ENCODE results near the gene LRIG1.

The LRIG1 gene

GRCh38 chr3:66520724-66521123 is 19.9 kb upstream of the LRIG1 start:
- TF ChIP-seq, protein P1, sequence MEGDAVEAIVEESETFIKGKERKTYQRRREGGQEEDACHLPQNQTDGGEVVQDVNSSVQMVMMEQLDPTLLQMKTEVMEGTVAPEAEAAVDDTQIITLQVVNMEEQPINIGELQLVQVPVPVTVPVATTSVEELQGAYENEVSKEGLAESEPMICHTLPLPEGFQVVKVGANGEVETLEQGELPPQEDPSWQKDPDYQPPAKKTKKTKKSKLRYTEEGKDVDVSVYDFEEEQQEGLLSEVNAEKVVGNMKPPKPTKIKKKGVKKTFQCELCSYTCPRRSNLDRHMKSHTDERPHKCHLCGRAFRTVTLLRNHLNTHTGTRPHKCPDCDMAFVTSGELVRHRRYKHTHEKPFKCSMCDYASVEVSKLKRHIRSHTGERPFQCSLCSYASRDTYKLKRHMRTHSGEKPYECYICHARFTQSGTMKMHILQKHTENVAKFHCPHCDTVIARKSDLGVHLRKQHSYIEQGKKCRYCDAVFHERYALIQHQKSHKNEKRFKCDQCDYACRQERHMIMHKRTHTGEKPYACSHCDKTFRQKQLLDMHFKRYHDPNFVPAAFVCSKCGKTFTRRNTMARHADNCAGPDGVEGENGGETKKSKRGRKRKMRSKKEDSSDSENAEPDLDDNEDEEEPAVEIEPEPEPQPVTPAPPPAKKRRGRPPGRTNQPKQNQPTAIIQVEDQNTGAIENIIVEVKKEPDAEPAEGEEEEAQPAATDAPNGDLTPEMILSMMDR (IDR thresholded peaks at IDR 0.05; ENCODE audit: low read depth, low read length), result no peak
- no peak overlapping the region for H3K4me3 ChIP-seq (ENCODE audit: low read depth, low read length)

DNA sequence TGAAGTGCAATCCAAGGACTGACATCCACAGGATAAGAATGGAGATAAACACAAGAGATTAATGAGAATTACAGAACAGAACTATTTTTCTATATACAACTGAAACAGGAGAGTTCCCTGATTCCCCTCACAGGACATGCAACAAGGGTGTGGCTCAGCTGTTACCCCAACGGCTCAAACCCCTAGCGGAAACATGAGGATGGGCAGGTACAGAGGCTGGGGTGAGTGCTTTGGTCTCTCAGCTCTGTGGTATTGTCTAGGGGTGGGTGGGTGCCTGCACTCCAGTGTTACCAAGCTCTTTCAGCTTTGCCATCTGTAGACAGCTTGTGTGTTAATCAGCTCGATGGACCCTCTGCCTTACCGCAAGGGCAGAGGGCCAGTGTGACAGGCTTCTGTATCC is 17.8 kb upstream of the LRIG1 start:
- TF ChIP-seq, protein P1 (IDR thresholded peaks at IDR 0.05; ENCODE audit: low read depth, low read length), result no peak
- no peak overlapping the region for H3K4me3 ChIP-seq (ENCODE audit: low read depth, low read length)

DNA sequence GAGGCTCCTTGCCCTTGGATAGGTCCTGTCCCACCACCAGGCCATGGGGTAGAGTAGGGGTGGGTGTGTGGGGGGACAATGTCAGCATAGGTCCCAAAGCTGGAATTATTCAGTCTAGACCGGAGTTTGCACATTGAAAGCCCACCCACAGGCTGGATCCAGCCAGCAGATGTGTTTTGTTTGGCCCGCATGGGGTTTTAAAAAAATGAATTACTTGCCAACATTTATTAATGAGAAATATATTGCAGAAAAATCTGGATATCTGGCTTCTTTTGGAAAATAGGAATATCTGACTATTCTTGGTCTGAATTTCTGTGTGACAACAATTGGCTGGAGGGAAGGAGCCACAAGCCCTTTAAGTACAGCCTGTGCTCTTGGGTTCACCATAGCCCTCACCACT is 17.3 kb upstream of the LRIG1 start:
- TF ChIP-seq, protein P1 (IDR thresholded peaks at IDR 0.05; ENCODE audit: low read depth, low read length), result no peak
- no peak overlapping the region for H3K4me3 ChIP-seq (ENCODE audit: low read depth, low read length)

DNA sequence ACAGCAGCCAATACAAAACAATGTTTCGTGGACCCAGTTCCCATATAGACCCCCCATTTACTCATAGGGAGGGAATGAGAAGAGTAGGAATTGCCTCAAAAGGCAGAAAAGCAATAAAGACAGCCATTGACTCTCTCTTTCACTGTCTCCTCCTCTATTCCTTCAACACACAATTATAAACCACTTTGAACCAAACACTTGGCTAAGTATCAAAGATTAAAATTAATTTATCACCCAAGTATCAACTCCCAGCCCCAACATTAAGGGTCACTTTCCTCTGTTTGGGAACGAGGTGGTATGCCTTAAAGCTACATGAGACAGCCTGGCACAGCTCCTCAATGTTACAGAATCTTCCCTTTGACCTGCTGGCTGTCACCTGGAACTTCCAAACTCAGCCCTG is 16.4 kb upstream of the LRIG1 start:
- no peak overlapping the region for H3K4me3 ChIP-seq (ENCODE audit: low read depth, low read length)
- TF ChIP-seq, protein P1 (IDR thresholded peaks at IDR 0.05; ENCODE audit: low read depth, low read length), result no peak

DNA sequence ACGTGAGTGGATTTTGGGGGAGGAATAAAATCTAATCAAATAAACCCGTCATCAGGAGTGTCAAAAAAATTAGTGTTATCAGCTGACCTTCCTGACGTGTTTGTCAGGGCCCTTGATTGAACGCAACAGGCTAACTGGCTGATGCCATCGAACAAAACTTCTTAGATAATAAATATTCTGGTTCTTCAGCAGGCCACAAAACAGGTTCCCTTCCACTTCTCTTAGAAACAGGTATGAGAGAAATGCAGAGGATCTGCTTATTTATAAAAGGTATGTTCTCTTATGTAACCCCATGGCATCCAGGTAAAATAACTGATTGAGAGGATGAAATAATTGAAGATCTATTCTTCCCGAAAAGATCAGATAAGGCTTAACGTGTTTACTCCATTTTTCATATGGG is 7.6 kb upstream of the LRIG1 start:
- H3K4me3 ChIP-seq (ENCODE audit: low read depth, low read length), result no peak overlapping the region
- TF ChIP-seq, protein P1 (IDR thresholded peaks at IDR 0.05; ENCODE audit: low read depth, low read length), result no peak

DNA sequence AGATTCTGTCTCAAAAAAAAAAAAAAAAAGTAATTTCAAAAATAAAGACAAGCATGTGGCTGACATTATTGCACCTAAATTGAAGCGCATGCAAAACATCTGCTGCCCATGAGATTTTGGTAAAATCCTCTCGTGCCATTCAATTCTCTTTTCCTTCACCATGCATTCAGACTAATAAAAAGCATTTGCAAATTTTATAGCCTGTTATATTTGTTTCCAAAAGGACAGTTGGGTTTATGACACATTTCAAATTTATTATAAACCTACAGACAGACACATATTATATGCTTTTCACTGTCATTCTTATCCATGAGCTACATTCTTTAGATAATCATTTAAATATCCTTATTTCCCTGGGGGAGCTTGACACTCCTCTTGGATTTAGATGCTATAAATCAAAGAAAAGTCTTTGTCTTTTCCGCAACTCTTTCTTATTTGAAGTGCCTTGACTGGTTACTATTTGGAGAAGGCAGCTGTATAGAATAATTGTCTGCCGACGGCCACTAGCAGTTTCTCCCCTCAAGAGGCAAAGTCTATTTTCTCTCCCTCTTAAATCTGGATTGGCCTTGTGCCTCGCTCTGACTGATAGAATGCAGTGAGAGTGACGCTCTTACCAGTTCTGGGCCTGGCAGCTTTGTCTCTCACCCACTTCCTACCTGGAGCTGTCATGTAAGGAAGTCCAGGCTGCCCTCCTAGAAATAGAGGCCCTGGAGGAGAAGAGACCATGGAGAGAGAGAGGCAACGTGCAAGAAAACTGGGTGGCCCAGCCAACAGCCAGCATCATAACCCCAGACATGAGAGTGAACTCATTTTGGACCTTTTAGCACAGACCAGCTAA is 6.8 kb upstream of the LRIG1 start:
- TF ChIP-seq, protein P1 (IDR thresholded peaks at IDR 0.05; ENCODE audit: low read depth, low read length), result no peak
- no peak overlapping the region for H3K4me3 ChIP-seq (ENCODE audit: low read depth, low read length)

DNA sequence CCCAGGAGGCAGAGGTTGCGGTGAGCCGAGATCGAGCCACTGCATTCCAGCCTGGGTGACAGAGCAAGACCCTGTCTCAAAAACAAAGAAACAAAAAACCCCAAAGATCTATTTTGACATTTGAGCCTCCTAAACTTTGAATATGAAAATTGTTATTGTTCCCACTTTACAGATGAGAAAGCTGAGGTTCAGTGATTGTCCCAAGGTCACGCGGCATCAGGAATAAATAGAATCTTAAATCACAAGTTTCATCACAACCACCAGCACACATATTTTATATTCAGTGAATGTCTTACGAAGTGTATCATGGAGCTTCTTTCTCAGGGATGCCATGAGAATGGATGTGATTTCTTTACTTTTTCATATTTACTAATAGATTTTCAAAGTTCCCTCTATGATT is 5.3 kb upstream of the LRIG1 start:
- H3K4me3 ChIP-seq (ENCODE audit: low read depth, low read length), result no peak overlapping the region
- TF ChIP-seq, protein P1 (IDR thresholded peaks at IDR 0.05; ENCODE audit: low read depth, low read length), result no peak

All from WI38 (cell line).